ENCODE measurements around the gene SEMA4G.

The SEMA4G gene

DNA sequence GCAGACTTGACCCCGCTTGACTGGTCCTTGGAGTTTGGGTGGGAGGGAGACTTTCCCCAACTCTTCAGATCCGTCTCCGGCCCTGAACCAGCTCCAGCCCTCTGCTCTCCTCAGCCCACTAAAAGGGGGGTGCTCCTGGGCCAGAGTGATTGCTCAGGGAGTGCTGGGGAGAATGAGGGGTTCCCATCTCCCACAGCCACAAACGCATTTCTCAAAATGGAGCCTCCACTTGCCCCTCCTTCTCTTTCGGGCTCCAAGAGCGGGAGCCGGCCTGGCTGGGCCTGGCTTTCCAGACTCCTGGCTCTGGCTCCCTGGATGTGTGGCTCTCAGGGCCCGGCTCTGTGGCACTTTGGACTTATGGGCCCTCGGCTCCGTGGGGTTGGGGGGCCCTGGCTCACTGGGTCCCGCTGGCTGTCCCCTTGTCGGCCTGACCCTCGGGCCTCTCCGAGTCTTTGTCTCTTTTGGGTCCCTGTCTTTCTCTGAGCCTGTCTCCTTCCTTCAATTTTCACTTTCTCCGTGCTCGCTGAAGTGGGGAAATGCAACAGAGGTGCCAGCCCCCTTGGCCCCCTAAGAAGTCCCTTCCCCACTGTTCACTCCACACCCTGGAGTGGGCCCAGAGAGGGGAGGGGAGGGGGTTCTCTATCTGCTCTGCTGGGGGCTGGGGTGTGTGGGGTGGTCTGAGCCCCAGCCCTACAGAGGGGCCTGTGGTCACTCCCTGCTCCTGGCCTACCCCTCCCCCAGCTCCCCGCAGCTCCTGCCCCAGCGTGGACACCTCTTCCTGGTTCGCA is 31.0 kb downstream of the SEMA4G start:
- ATAC-seq = no peak
- TF ChIP-seq, protein P1, sequence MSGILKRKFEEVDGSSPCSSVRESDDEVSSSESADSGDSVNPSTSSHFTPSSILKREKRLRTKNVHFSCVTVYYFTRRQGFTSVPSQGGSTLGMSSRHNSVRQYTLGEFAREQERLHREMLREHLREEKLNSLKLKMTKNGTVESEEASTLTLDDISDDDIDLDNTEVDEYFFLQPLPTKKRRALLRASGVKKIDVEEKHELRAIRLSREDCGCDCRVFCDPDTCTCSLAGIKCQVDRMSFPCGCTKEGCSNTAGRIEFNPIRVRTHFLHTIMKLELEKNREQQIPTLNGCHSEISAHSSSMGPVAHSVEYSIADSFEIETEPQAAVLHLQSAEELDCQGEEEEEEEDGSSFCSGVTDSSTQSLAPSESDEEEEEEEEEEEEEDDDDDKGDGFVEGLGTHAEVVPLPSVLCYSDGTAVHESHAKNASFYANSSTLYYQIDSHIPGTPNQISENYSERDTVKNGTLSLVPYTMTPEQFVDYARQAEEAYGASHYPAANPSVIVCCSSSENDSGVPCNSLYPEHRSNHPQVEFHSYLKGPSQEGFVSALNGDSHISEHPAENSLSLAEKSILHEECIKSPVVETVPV (CRISPR knock-in tag; IDR thresholded peaks at IDR 0.05) = no peak
- TF ChIP-seq ZNF70 (CRISPR knock-in tag; IDR thresholded peaks at IDR 0.05) (no peak), ZNF8 (CRISPR knock-in tag; IDR thresholded peaks at IDR 0.05) (no peak), ZC3H10 (CRISPR knock-in tag; IDR thresholded peaks at IDR 0.05) (no peak), OSR1 (CRISPR knock-in tag; IDR thresholded peaks at IDR 0.05) (no peak)

DNA sequence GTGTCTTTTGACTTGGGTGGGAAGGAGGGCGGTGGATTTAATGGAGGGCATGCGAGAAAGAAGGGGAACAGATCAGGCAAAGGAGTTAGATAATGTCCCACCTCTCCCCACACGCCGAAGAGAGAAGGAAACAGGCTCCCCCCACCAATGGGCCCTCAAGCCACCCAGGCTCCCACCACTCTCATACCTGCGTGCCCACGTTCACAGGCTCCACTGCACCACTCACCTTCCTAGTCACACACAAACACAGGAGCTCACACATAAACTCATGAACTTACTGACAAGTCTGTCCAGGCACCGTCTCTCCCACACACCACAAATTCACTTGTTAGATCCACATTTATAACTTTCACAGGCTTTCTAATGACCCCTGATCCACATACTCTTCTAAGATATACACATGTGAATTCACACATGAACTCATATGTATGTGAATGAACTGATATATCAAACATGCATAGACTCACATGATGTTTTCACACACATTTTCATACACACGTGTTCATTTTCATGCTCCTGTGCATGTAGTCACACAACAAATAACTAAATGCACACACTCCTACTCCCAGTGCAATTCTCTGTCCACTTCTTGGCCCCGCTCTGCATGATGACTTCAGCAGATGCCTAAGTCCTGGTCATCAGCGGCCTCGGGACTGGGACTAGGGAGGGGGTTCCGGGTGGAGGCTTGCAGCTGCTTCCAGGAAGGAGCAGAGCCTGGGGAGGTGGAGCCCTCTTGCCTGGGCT is 31.8 kb downstream of the SEMA4G start:
- ATAC-seq = peak; percentile 27
- no peak for TF ChIP-seq ZNF565 (CRISPR knock-in tag; conservative IDR thresholded peaks at IDR 0.05; ENCODE audit: low read depth)
- TF ChIP-seq ZNF70 (CRISPR knock-in tag; IDR thresholded peaks at IDR 0.05) = no peak
- TF ChIP-seq CSDC2 (CRISPR knock-in tag; IDR thresholded peaks at IDR 0.05) = no peak
- TF ChIP-seq TOX (CRISPR knock-in tag; IDR thresholded peaks at IDR 0.05; ENCODE audit: borderline replicate concordance) = no peak
- TF ChIP-seq BACH2 (CRISPR knock-in tag; IDR thresholded peaks at IDR 0.05; ENCODE audit: borderline replicate concordance) = no peak
- no peak for TF ChIP-seq ISL1 (CRISPR knock-in tag; IDR thresholded peaks at IDR 0.05)
- TF ChIP-seq TCF4 (CRISPR knock-in tag; IDR thresholded peaks at IDR 0.05; ENCODE audit: borderline replicate concordance) = no peak
- TF ChIP-seq GLIS3 (CRISPR knock-in tag; IDR thresholded peaks at IDR 0.05) = no peak
- TF ChIP-seq ESRRG (CRISPR knock-in tag; IDR thresholded peaks at IDR 0.05) = no peak

DNA sequence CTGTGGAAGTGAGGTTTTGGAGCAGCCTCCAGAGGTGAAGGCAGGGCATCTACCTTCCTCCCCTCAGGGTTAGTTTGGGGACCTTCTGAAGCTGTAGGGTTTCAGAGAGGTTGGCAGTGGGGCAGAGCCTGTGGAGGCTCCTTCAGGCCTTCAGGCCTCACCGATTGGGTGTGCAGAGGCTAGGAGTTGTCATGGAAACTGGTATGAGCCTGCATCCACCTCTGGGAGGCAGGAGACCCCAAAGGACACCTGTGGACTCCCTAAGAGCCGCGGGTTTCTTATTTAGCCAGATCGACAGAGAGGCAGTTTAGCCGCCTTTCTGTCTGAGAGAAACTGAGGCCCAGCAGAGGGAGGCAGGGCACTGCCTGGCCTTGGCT is 32.3 kb downstream of the SEMA4G start:
- ATAC-seq = no peak
- TF ChIP-seq ARNTL (CRISPR knock-in tag; IDR thresholded peaks at IDR 0.05; ENCODE audit: borderline replicate concordance, low read depth) (no peak), ZNF565 (CRISPR knock-in tag; conservative IDR thresholded peaks at IDR 0.05; ENCODE audit: low read depth) (no peak), RARB (CRISPR knock-in tag; IDR thresholded peaks at IDR 0.05) (no peak), OSR1 (CRISPR knock-in tag; IDR thresholded peaks at IDR 0.05) (no peak), ISL1 (CRISPR knock-in tag; IDR thresholded peaks at IDR 0.05) (no peak), TCF4 (CRISPR knock-in tag; IDR thresholded peaks at IDR 0.05; ENCODE audit: borderline replicate concordance) (no peak), ZNF70 (CRISPR knock-in tag; IDR thresholded peaks at IDR 0.05) (no peak), ZNF8 (CRISPR knock-in tag; IDR thresholded peaks at IDR 0.05) (no peak), CSDC2 (CRISPR knock-in tag; IDR thresholded peaks at IDR 0.05) (no peak), ZFP30 (CRISPR knock-in tag; IDR thresholded peaks at IDR 0.05) (no peak), SNAI2 (CRISPR knock-in tag; IDR thresholded peaks at IDR 0.05) (no peak), ZFP3 (CRISPR knock-in tag; IDR thresholded peaks at IDR 0.05) (no peak)
- TF ChIP-seq, protein P2, sequence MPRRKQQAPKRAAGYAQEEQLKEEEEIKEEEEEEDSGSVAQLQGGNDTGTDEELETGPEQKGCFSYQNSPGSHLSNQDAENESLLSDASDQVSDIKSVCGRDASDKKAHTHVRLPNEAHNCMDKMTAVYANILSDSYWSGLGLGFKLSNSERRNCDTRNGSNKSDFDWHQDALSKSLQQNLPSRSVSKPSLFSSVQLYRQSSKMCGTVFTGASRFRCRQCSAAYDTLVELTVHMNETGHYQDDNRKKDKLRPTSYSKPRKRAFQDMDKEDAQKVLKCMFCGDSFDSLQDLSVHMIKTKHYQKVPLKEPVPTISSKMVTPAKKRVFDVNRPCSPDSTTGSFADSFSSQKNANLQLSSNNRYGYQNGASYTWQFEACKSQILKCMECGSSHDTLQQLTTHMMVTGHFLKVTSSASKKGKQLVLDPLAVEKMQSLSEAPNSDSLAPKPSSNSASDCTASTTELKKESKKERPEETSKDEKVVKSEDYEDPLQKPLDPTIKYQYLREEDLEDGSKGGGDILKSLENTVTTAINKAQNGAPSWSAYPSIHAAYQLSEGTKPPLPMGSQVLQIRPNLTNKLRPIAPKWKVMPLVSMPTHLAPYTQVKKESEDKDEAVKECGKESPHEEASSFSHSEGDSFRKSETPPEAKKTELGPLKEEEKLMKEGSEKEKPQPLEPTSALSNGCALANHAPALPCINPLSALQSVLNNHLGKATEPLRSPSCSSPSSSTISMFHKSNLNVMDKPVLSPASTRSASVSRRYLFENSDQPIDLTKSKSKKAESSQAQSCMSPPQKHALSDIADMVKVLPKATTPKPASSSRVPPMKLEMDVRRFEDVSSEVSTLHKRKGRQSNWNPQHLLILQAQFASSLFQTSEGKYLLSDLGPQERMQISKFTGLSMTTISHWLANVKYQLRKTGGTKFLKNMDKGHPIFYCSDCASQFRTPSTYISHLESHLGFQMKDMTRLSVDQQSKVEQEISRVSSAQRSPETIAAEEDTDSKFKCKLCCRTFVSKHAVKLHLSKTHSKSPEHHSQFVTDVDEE (CRISPR knock-in tag; IDR thresholded peaks at IDR 0.05) = no peak
- TF ChIP-seq, protein P3, sequence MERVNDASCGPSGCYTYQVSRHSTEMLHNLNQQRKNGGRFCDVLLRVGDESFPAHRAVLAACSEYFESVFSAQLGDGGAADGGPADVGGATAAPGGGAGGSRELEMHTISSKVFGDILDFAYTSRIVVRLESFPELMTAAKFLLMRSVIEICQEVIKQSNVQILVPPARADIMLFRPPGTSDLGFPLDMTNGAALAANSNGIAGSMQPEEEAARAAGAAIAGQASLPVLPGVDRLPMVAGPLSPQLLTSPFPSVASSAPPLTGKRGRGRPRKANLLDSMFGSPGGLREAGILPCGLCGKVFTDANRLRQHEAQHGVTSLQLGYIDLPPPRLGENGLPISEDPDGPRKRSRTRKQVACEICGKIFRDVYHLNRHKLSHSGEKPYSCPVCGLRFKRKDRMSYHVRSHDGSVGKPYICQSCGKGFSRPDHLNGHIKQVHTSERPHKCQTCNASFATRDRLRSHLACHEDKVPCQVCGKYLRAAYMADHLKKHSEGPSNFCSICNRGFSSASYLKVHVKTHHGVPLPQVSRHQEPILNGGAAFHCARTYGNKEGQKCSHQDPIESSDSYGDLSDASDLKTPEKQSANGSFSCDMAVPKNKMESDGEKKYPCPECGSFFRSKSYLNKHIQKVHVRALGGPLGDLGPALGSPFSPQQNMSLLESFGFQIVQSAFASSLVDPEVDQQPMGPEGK (CRISPR knock-in tag; IDR thresholded peaks at IDR 0.05; ENCODE audit: borderline replicate concordance) = no peak

DNA sequence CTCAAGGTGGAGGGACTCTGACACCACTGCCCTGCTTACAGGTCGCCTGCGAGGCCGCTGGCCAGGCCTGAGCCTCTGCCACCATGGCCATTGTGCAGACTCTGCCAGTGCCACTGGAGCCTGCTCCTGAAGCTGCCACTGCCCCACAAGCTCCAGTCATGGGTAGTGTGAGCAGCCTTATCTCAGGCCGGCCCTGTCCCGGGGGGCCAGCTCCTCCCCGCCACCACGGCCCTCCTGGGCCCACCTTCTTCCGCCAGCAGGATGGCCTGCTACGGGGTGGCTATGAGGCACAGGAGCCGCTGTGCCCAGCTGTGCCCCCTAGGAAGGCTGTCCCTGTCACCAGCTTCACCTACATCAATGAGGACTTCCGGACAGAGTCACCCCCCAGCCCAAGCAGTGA is 33.2 kb downstream of the SEMA4G start:
- ATAC-seq = no peak
- TF ChIP-seq ARNTL (CRISPR knock-in tag; IDR thresholded peaks at IDR 0.05; ENCODE audit: borderline replicate concordance, low read depth) = no peak
- TF ChIP-seq, protein P4, sequence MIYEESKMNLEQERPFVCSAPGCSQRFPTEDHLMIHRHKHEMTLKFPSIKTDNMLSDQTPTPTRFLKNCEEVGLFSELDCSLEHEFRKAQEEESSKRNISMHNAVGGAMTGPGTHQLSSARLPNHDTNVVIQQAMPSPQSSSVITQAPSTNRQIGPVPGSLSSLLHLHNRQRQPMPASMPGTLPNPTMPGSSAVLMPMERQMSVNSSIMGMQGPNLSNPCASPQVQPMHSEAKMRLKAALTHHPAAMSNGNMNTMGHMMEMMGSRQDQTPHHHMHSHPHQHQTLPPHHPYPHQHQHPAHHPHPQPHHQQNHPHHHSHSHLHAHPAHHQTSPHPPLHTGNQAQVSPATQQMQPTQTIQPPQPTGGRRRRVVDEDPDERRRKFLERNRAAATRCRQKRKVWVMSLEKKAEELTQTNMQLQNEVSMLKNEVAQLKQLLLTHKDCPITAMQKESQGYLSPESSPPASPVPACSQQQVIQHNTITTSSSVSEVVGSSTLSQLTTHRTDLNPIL (CRISPR knock-in tag; IDR thresholded peaks at IDR 0.05; ENCODE audit: low read depth) = no peak
- no peak for TF ChIP-seq ISL1 (CRISPR knock-in tag; IDR thresholded peaks at IDR 0.05)
- TF ChIP-seq ZNF8 (CRISPR knock-in tag; IDR thresholded peaks at IDR 0.05) = no peak
- no peak for TF ChIP-seq ESRRG (CRISPR knock-in tag; IDR thresholded peaks at IDR 0.05)
- no peak for TF ChIP-seq PPARA (CRISPR knock-in tag; IDR thresholded peaks at IDR 0.05; ENCODE audit: borderline replicate concordance)
- TF ChIP-seq, protein P3 (CRISPR knock-in tag; IDR thresholded peaks at IDR 0.05; ENCODE audit: borderline replicate concordance) = no peak
- no peak for TF ChIP-seq SNAI2 (CRISPR knock-in tag; IDR thresholded peaks at IDR 0.05)
- TF ChIP-seq TCF4 (CRISPR knock-in tag; IDR thresholded peaks at IDR 0.05; ENCODE audit: borderline replicate concordance) = no peak

Data from SK-N-SH treated with all-trans-retinoic acid at 6 μM for 48 hours (cell line).